Mesendoderm (in vitro differentiated cells): Measurements from ENCODE around the gene MCU.
A peak's percentile ranks its signal among the peaks of the same experiment; 100 is the strongest.

Experiments used
- DNase-seq: peaks from one replicate; pipeline ENCODE4 v3.0.0; 2013
- H2AK5ac ChIP-seq: 2 replicates; pipeline ENCODE4 v1.6.1; 2013; ENCODE audit warnings: low read length, inconsistent platforms
- H2BK120ac ChIP-seq: 2 replicates; pipeline ENCODE4 v1.6.1; 2013; ENCODE audit warnings: low read depth, mild to moderate bottlenecking, low read length, moderate library complexity, mixed read lengths
- H2BK15ac ChIP-seq: replicated peaks from 2 replicates; pipeline ENCODE4 v1.6.1; 2013; ENCODE audit warnings: low read depth, mild to moderate bottlenecking, moderate library complexity
- H2BK5ac ChIP-seq: 2 replicates; pipeline ENCODE4 v1.6.1; 2013; ENCODE audit warnings: low read length, inconsistent platforms
- H3K18ac ChIP-seq: 2 replicates; pipeline ENCODE4 v1.6.1; 2013; ENCODE audit warnings: mild to moderate bottlenecking, low read length, mixed read lengths
- H3K23ac ChIP-seq: one replicate; pipeline ENCODE4 v1.6.1; 2013; ENCODE audit warnings: low read length
- H3K27ac ChIP-seq: 2 replicates; pipeline ENCODE4 v1.5.1; 2013; ENCODE audit warnings: low read depth, mild to moderate bottlenecking, inconsistent platforms, low read length, moderate library complexity
- H3K27me3 ChIP-seq: 2 replicates; pipeline ENCODE4 v1.6.1; 2013; ENCODE audit warnings: low read length, control low read depth, mild to moderate bottlenecking, inconsistent platforms; ENCODE audit not compliant: insufficient read depth, poor library complexity
- H3K36me3 ChIP-seq: 2 replicates; pipeline ENCODE4 v1.6.1; 2013; ENCODE audit warnings: low read length, inconsistent platforms; ENCODE audit not compliant: control insufficient read depth, insufficient read depth
- H3K4ac ChIP-seq: one replicate; pipeline ENCODE4 v1.6.1; 2013; ENCODE audit warnings: low read depth, mild to moderate bottlenecking, low read length, moderate library complexity
- H3K4me1 ChIP-seq: 2 replicates; pipeline ENCODE4 v1.6.1; 2013; ENCODE audit warnings: low read depth, low read length, inconsistent platforms; ENCODE audit not compliant: control insufficient read depth
- H3K4me2 ChIP-seq: 2 replicates; pipeline ENCODE4 v1.6.1; 2013; ENCODE audit warnings: low read length
- H3K4me3 ChIP-seq: 2 replicates; pipeline ENCODE4 v1.5.1; 2013; ENCODE audit warnings: mild to moderate bottlenecking, low read length
- H3K56ac ChIP-seq: one replicate; pipeline ENCODE4 v1.6.1; 2013; ENCODE audit warnings: low read length
- H3K79me1 ChIP-seq: 2 replicates; pipeline ENCODE4 v1.6.1; 2013; ENCODE audit warnings: low read length, inconsistent platforms
- H3K79me2 ChIP-seq: 2 replicates; pipeline ENCODE4 v1.6.1; 2013; ENCODE audit warnings: mild to moderate bottlenecking, low read length; ENCODE audit not compliant: control insufficient read depth, insufficient read depth
- H3K9ac ChIP-seq: 2 replicates; pipeline ENCODE4 v1.6.1; 2013; ENCODE audit warnings: low read length, inconsistent platforms
- H4K5ac ChIP-seq: one replicate; pipeline ENCODE4 v1.6.1; 2013; ENCODE audit warnings: low read length
- H4K8ac ChIP-seq: one replicate; pipeline ENCODE4 v1.6.1; 2013; ENCODE audit warnings: low read depth, mild to moderate bottlenecking, control low read depth, low read length, moderate library complexity
- WGBS: extraction: QIAGEN DNeasy Blood & Tissue Kit; methylation state at CpG from one replicate; pipeline ENCODE4 v1.1.7; 2013; ENCODE audit warnings: low lambda C conversion rate, missing lambda C conversion rate; ENCODE audit not compliant: insufficient coverage; ENCODE audit errors: extremely low coverage; 5-methylcytosine and 5-hydroxymethylcytosine counted together

The MCU gene

DNA sequence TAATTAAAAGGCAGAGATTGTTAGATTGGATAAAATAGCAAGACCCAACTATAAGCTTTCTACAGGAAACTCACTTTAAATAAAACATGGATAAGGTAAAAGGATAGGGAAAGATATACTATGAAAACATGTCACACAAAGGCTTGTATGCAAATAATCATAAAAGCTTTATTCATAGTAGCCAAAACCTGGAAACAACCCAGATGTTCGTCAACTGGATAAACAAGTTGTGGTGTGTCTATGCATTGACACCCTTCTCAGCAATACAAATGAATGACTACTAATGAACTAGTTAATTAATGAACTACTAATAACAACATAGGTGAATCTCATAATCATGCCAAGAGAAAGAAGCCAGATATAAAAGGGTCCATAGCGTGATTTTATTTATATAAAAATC is 163.8 kb downstream of the MCU start:
- no peak overlapping the region for H3K9ac ChIP-seq
- no peak overlapping the region for H2BK120ac ChIP-seq
- no CpG with 5 or more reads among the region's 2 CpGs for WGBS

DNA sequence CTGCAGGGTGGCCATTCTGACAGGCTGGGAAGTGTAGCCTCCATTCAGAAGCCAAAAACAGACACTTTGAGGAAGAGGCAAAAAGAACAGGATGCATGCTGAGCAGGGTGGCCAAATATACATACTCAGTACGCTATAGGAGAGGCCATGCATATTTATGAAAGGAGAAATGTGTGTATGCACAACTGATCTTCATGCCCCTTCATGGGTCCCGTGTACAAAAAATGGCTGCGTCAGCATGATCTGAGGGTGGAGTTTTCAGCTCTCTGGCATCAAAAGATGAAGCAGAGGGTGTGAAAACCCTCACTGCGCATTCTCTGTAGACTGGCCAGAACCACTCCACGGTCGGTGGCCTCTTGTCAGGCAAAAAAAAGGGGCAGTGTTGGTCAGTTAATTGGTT is 166.1 kb downstream of the MCU start:
- H4K8ac ChIP-seq: no peak overlapping the region
- no peak overlapping the region for H2BK5ac ChIP-seq
- no peak overlapping the region for H3K27ac ChIP-seq
- H3K79me1 ChIP-seq: no peaks in the 10 kb centered on the region
- H2AK5ac ChIP-seq: no peak overlapping the region
- H3K4ac ChIP-seq: no peak overlapping the region
- no CpG with 5 or more reads among the region's 6 CpGs for WGBS
- no peaks in the 10 kb centered on the region for H3K36me3 ChIP-seq
- H3K4me3 ChIP-seq: no peak overlapping the region
- H3K56ac ChIP-seq: no peak overlapping the region
- H2BK120ac ChIP-seq: no peak overlapping the region
- no peak overlapping the region for H3K23ac ChIP-seq
- no peaks in the 10 kb centered on the region for H3K27me3 ChIP-seq
- H3K4me2 ChIP-seq: no peak overlapping the region
- H3K4me1 ChIP-seq: no peaks in the 10 kb centered on the region
- no peak for DNase-seq
- H2BK15ac ChIP-seq: no peak overlapping the region
- H3K18ac ChIP-seq: no peak overlapping the region
- no peaks in the 10 kb centered on the region for H3K79me2 ChIP-seq
- H4K5ac ChIP-seq: no peak overlapping the region
- H3K9ac ChIP-seq: no peak overlapping the region

More for the DNA sequence above, 163.8 kb downstream of the MCU start:
- Histone ChIP-seq H4K8ac (no peak overlapping the region), H3K79me1 (no peaks in the 10 kb centered on the region), H2BK15ac (no peak overlapping the region), H3K4me3 (no peak overlapping the region), H3K27ac (no peak overlapping the region), H2BK5ac (no peak overlapping the region), H3K56ac (no peak overlapping the region), H2AK5ac (no peak overlapping the region), H3K4ac (no peak overlapping the region), H4K5ac (no peak overlapping the region), H3K36me3 (no peaks in the 10 kb centered on the region), H3K79me2 (no peaks in the 10 kb centered on the region), H3K23ac (no peak overlapping the region), H3K4me2 (no peak overlapping the region), H3K18ac (no peak overlapping the region), H3K4me1 (no peaks in the 10 kb centered on the region), H3K27me3 (no peaks in the 10 kb centered on the region)
- no peak for DNase-seq

DNA sequence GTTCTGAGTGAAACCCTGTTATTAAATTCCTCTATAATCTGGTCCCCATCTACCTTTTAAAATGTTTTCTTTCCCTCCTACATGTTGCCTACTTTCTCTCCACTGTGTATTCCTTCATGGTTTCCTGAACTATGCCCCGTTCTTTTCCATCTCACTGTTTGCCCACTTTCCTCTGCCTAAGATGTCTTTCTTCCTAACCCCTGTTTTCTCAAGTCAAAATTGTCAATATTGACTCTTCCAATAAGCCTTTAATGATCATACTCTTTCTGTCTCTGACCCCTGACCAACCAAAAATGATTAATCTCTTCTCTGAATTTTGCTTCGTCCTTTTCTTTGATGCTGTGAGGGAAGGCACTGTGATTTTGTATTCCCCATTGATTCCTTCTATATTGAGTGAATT is 171.0 kb downstream of the MCU start:
- Histone ChIP-seq H2BK15ac (no peak overlapping the region), H3K23ac (no peak overlapping the region), H3K4me1 (no peaks in the 10 kb centered on the region), H3K9ac (no peak overlapping the region), H2AK5ac (no peak overlapping the region), H3K79me2 (no peaks in the 10 kb centered on the region), H3K79me1 (no peaks in the 10 kb centered on the region), H3K18ac (no peak overlapping the region), H3K27ac (no peak overlapping the region), H3K4ac (no peak overlapping the region), H2BK120ac (no peak overlapping the region), H4K8ac (no peak overlapping the region), H3K27me3 (no peaks in the 10 kb centered on the region), H3K56ac (no peak overlapping the region), H4K5ac (no peak overlapping the region), H3K4me3 (no peak overlapping the region), H3K36me3 (no peaks in the 10 kb centered on the region), H2BK5ac (no peak overlapping the region), H3K4me2 (no peak overlapping the region)
- WGBS: no CpG with 5 or more reads among the region's 2 CpGs
- no peak for DNase-seq

DNA sequence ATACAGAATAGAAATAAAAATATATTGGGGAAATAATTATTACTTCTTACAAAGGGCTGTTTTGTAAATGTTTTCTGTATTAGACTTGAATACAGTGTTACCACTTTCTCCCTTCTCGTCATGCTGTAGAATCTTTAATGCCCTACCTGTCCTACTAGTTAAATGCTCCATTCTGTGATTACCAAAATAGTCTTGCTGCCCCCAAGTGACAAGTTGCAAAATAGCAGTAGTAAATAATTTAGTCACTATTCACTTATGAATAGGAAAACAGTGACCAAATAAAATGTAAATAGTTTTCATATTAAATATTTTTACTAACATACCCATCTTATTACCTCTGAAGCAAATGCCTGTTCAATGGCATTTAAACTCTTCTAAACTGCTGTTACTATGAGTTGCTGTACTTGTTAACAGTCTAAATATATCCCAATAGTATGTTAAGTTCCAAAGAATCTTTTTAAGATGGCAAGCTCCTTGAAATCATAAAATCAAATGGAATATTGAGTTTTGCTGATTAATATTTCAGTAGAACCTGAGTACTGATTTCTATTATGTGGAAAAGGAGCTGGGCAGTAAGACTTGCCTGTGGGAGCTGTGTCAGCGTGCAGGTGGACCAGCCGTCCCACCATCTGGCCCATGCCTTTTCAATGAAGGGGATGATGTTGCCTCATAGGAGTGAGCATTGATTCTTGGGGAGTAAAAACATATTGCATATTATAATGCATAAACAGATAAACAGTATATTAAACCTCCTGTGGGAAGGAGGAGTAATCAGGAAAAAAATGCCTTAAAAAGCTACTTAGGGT is 183.5 kb downstream of the MCU start:
- no peak overlapping the region for H2BK5ac ChIP-seq
- WGBS: no CpG with 5 or more reads among the region's 3 CpGs
- no peaks in the 10 kb centered on the region for H3K79me1 ChIP-seq

DNA sequence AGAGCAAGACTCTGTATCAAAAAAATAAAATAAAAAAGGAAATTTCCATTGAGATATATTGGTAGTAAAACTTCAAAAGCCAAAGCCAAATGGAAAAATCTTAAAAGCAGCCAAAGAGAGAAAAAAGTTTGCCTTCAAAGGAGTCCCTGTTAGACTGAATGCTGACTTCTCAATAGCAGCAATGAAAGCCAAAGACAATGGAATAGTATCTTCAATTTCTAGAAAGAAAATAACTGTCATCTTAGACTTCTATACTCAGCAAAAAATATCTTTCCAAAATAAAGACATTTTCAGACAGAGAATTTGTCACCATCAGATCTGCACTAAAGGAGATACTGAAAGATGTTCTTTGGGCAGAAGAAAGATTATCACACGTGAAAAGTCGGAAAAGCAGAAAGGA is 187.3 kb downstream of the MCU start:
- Histone ChIP-seq H2BK120ac (no peak overlapping the region), H3K27ac (no peak overlapping the region), H3K4me2 (no peak overlapping the region), H3K27me3 (no peaks in the 10 kb centered on the region), H4K8ac (no peak overlapping the region), H3K79me2 (no peaks in the 10 kb centered on the region), H3K18ac (no peak overlapping the region), H2BK15ac (no peak overlapping the region), H3K79me1 (no peaks in the 10 kb centered on the region), H3K56ac (no peak overlapping the region), H3K36me3 (no peaks in the 10 kb centered on the region), H3K4me3 (no peak overlapping the region), H4K5ac (no peak overlapping the region), H3K4ac (no peak overlapping the region), H3K23ac (no peak overlapping the region), H3K9ac (no peak overlapping the region), H2AK5ac (no peak overlapping the region), H3K4me1 (no peaks in the 10 kb centered on the region), H2BK5ac (no peak overlapping the region)
- WGBS: no CpG with 5 or more reads among the region's 2 CpGs
- DNase-seq: no peak

More for the DNA sequence above, 183.5 kb downstream of the MCU start:
- Histone ChIP-seq H4K8ac (no peak overlapping the region), H3K4me3 (no peak overlapping the region), H3K4me2 (no peak overlapping the region), H3K56ac (no peak overlapping the region), H3K27me3 (no peaks in the 10 kb centered on the region), H3K4ac (no peak overlapping the region), H3K4me1 (no peaks in the 10 kb centered on the region), H2BK15ac (no peak overlapping the region), H3K9ac (no peak overlapping the region), H4K5ac (no peak overlapping the region), H2BK120ac (no peak overlapping the region), H2AK5ac (no peak overlapping the region), H3K79me2 (no peaks in the 10 kb centered on the region), H3K23ac (no peak overlapping the region), H3K36me3 (peaks cover 1% of the 10 kb centered on the region), H3K27ac (no peak overlapping the region), H3K18ac (no peak overlapping the region)
- DNase-seq: peak; percentile 47

DNA sequence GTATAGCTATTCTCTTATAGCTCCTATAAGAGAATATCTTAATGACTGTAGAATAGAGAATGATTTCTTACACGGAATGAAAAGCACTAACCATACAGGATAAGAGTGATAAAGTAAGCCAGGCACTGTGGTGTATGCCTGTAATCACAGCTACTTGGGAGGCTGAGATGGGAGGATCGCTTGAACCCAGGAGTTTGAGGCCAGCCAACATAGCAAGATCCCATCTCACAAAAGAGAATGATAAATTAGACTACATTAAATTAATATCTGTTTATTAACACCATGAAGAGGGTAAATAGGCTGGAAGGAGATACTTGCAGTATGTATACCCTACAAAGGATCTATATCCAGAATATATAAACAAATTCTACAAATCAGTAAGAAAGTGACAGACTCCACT is 189.3 kb downstream of the MCU start:
- Histone ChIP-seq H2BK5ac (no peak overlapping the region), H3K9ac (no peak overlapping the region), H3K18ac (no peak overlapping the region), H3K4me3 (no peak overlapping the region), H2BK15ac (no peak overlapping the region), H3K56ac (no peak overlapping the region), H2AK5ac (no peak overlapping the region), H3K4me1 (no peaks in the 10 kb centered on the region), H4K8ac (no peak overlapping the region), H3K4ac (no peak overlapping the region), H3K27me3 (no peaks in the 10 kb centered on the region), H3K23ac (no peak overlapping the region), H3K79me1 (no peaks in the 10 kb centered on the region), H4K5ac (no peak overlapping the region), H3K36me3 (no peaks in the 10 kb centered on the region), H2BK120ac (no peak overlapping the region), H3K79me2 (no peaks in the 10 kb centered on the region), H3K4me2 (no peak overlapping the region), H3K27ac (no peak overlapping the region)
- WGBS: no CpG with 5 or more reads among the region's 2 CpGs
- DNase-seq: no peak
